ENCODE measurements around the gene MYBPC3. TPM values are rescaled to one million over a fixed set of nuclear protein-coding genes. Genes with fewer than 3 reads are reported as not detected.

Gene MYBPC3
- not detected in 2 replicates for polyA plus RNA-seq (2011; rRNA removed)
- not detected in 2 replicates for polyA minus RNA-seq (2011; rRNA and poly(A)+ RNA removed)

DNA sequence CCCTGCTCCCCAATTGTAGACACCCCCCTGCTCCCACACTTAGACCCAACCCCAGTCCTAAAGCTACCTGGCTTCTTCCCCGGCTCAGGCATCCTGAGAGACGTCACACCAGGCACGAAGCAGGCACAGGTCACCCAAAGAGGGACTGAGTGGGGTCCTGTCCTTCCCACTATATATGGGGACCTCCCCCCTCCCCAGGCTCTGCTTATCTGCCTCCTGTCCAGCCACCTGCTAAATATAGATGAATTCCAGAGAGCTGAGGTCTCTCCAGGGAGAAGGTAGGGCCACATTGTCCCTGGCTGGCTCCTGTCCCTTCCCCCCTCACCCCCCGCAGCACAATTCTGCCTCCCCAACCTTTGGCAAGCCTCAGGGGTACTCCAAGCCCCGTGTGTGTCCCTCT lies at the start of gene MYBPC3:
MYBPC3 (minus strand) TSS at position 147 of the 400 bp plus-strand sequence; CDS start at position 92, 55 bp downstream.
- TF ChIP-seq, protein P1, sequence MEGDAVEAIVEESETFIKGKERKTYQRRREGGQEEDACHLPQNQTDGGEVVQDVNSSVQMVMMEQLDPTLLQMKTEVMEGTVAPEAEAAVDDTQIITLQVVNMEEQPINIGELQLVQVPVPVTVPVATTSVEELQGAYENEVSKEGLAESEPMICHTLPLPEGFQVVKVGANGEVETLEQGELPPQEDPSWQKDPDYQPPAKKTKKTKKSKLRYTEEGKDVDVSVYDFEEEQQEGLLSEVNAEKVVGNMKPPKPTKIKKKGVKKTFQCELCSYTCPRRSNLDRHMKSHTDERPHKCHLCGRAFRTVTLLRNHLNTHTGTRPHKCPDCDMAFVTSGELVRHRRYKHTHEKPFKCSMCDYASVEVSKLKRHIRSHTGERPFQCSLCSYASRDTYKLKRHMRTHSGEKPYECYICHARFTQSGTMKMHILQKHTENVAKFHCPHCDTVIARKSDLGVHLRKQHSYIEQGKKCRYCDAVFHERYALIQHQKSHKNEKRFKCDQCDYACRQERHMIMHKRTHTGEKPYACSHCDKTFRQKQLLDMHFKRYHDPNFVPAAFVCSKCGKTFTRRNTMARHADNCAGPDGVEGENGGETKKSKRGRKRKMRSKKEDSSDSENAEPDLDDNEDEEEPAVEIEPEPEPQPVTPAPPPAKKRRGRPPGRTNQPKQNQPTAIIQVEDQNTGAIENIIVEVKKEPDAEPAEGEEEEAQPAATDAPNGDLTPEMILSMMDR (IDR thresholded peaks at IDR 0.05; ENCODE audit: insufficient read depth, low read depth, low read length), result no peak
- Histone ChIP-seq H3K36me3 (ENCODE audit: control insufficient read depth, insufficient read depth, low read length) (no peaks in the 10 kb centered on the region), H3K27me3 (ENCODE audit: control insufficient read depth, insufficient read depth, low read length) (no peaks in the 10 kb centered on the region), H3K4me3 (ENCODE audit: low read depth, low read length) (no peak within 1 kb of the TSS)
- no peak for DNase-seq (ENCODE audit: low read depth)
- ChIA-PET POLR2A (no interaction called here), CTCF (interaction anchor here (1.1 kb wide), 1 partner anchor 110 kb away, joined by 3 read pairs; no protein-coding TSS in a partner anchor)

DNA sequence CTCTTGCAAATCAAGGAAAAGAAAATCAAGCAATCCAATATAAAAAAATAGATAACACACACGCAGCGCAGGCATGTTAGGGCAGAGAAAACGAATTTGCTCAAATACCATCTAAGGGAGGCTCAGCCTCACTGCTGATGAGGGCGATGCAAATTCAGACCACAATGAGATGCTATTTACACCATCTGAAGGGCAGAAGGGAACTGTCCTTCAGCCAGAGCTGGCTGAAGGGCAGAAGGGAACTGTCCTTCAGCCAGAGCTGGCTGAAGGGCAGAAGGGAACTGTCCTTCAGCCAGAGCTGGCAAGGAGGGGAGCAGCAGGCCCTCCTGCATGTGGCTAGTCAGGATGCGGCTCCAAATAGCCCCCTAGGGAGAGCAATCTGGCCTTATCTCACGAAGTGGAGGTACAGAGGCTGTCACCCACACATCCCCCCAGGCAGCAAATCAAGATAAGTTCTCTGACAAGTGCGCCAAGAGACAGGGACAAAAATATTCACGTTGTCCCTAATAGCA lies 48.3 kb upstream of the MYBPC3 start:
- no peaks in the 10 kb centered on the region for H3K36me3 ChIP-seq (ENCODE audit: control insufficient read depth, insufficient read depth, low read length)
- DNase-seq (ENCODE audit: low read depth), result no peak
- TF ChIP-seq, protein P1 (IDR thresholded peaks at IDR 0.05; ENCODE audit: insufficient read depth, low read depth, low read length), result no peak
- no peak overlapping the region for H3K4me3 ChIP-seq (ENCODE audit: low read depth, low read length)
- ChIA-PET POLR2A (interaction anchor here (0.6 kb wide), 1 partner anchor 12 kb away, joined by 3 read pairs; no protein-coding TSS in a partner anchor), CTCF (interaction anchor here (0.6 kb wide), 1 partner anchor 27 kb away, joined by 4 read pairs; no protein-coding TSS in a partner anchor)
- H3K27me3 ChIP-seq (ENCODE audit: control insufficient read depth, insufficient read depth, low read length), result no peaks in the 10 kb centered on the region

DNA sequence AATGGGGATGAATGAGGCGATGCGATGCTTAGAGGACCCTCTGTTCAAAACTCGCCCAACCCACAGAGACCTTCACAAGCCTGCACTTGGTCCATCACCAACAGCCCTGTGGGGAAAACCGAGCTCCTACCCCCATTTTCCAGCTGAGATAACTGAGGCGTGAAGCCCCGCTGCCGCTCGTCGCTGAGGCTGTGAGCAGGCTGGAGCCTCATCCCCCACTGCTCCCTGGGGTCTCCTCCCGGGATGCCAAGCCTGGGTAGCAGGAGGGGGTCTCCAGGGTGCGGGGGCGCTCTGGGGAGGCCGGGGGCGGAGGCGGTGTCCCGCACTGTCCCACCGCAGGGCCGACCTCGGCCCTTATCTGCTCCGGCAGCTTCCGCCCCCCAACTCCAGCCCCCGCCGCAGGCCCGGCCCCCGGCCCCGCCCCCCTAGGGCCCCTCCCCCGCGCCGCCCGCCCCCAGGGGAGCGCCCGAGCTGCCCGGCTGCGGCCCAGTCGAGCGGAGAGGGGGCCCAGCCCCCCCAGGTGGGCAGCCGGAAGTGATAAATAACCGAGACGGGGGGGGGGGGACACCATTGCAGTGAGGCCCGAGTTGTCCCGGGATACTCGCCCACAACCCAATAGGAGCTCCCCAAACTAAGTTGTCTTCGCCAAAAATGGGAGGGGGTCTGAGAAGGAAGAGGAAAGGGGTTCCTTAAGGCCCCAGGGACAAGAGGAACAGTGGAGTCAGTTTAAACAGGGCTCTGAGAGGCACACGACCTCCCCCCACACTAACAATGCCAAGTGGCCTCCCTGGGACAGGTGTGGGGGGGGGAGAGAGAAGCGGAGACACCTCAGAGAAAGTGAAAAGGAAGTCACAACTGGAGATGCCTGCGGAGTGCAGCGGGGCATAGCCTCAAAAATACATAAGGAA lies 47.6 kb upstream of the MYBPC3 start:
- H3K27me3 ChIP-seq (ENCODE audit: control insufficient read depth, insufficient read depth, low read length), result no peaks in the 10 kb centered on the region
- DNase-seq (ENCODE audit: low read depth), result no peak
- POLR2A ChIA-PET, result interaction anchor here (0.6 kb wide), 1 partner anchor 13 kb away, joined by 3 read pairs; no protein-coding TSS in a partner anchor
- CTCF ChIA-PET, result interaction anchor here (0.6 to 1.6 kb wide), 7 partner anchors 12 to 342 kb away, joined by 3 to 11 read pairs (median 3); no protein-coding TSS in a partner anchor
- TF ChIP-seq, protein P1 (IDR thresholded peaks at IDR 0.05; ENCODE audit: insufficient read depth, low read depth, low read length), result no peak
- H3K36me3 ChIP-seq (ENCODE audit: control insufficient read depth, insufficient read depth, low read length), result no peaks in the 10 kb centered on the region
- peak overlapping the region; percentile 47 for H3K4me3 ChIP-seq (ENCODE audit: low read depth, low read length)

DNA sequence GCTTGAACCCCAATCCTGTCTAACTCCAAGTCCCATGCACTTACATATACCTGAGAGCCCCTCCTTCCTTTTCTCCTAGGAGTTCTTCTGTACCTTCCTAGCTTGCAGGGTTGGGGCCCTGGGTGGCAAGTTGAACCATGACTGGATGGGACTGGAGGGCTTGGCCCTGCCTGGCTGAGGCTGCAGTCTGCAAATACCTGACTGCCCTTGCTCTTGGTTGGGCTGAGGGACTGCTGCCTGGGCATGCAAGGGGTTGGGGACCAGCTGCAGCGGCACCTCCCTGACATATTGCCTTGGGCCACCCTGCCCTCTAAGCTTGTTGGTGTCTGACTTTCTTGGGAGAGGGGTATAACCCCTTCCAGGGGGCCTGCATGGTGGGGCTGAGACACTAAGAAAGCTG lies 46.0 kb upstream of the MYBPC3 start:
- POLR2A ChIA-PET, result no interaction called here
- TF ChIP-seq, protein P1 (IDR thresholded peaks at IDR 0.05; ENCODE audit: insufficient read depth, low read depth, low read length), result no peak
- H3K27me3 ChIP-seq (ENCODE audit: control insufficient read depth, insufficient read depth, low read length), result no peaks in the 10 kb centered on the region
- H3K4me3 ChIP-seq (ENCODE audit: low read depth, low read length), result no peak overlapping the region
- H3K36me3 ChIP-seq (ENCODE audit: control insufficient read depth, insufficient read depth, low read length), result no peaks in the 10 kb centered on the region
- DNase-seq (ENCODE audit: low read depth), result no peak
- CTCF ChIA-PET, result interaction anchor here (1.0 to 1.6 kb wide), 2 partner anchors 13 to 24 kb away, joined by 7 to 11 read pairs; no protein-coding TSS in a partner anchor

DNA sequence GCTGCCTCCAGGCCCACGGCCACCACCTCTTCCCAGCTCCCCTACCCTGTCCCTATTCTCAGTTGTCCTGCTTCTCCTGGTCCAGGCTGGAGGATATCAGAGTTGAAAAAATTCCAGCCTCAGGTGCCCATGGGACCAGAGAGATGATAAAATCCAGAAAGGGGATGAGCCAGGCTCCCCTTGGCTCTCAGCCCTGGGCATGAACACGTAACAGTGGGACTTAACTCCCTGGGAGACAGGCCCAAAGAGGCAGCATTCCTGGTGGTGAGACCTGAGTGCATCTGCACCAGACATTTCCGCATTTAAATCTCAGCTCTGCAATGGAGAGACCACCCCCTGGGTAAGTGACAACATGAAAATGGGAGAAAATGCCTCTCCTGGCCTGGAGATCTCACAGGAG lies 45.5 kb upstream of the MYBPC3 start:
- Histone ChIP-seq H3K36me3 (ENCODE audit: control insufficient read depth, insufficient read depth, low read length) (no peaks in the 10 kb centered on the region), H3K27me3 (ENCODE audit: control insufficient read depth, insufficient read depth, low read length) (no peaks in the 10 kb centered on the region), H3K4me3 (ENCODE audit: low read depth, low read length) (no peak overlapping the region)
- no peak for DNase-seq (ENCODE audit: low read depth)
- TF ChIP-seq, protein P1 (IDR thresholded peaks at IDR 0.05; ENCODE audit: insufficient read depth, low read depth, low read length), result no peak
- ChIA-PET POLR2A (no interaction called here), CTCF (interaction anchor here (1.1 kb wide), 1 partner anchor 24 kb away, joined by 3 read pairs; no protein-coding TSS in a partner anchor)

All from BJ (cell line).